ENCODE measurements around the gene GMNN.

The GMNN gene

GRCh38 chr6:24766680-24767462 is 7.9 kb upstream of the GMNN start:
- no peak overlapping the region for H3K27ac ChIP-seq (ENCODE audit: extremely low read depth, low read depth, low read length)
- no peaks in the 10 kb centered on the region for H3K4me1 ChIP-seq (ENCODE audit: control insufficient read depth, insufficient read depth, low read length)
- TF ChIP-seq ZNF654 (tag by site-specific recombination; IDR thresholded peaks at IDR 0.05; ENCODE audit: low read depth) (peak; percentile 70), ZNF549 (tag by site-specific recombination; IDR thresholded peaks at IDR 0.05) (no peak), SCRT1 (tag by site-specific recombination; IDR thresholded peaks at IDR 0.05; ENCODE audit: borderline replicate concordance) (no peak), ZNF501 (tag by site-specific recombination; IDR thresholded peaks at IDR 0.05) (no peak), ZNF26 (tag by site-specific recombination; IDR thresholded peaks at IDR 0.05) (no peak)
- TF ChIP-seq, protein P1, sequence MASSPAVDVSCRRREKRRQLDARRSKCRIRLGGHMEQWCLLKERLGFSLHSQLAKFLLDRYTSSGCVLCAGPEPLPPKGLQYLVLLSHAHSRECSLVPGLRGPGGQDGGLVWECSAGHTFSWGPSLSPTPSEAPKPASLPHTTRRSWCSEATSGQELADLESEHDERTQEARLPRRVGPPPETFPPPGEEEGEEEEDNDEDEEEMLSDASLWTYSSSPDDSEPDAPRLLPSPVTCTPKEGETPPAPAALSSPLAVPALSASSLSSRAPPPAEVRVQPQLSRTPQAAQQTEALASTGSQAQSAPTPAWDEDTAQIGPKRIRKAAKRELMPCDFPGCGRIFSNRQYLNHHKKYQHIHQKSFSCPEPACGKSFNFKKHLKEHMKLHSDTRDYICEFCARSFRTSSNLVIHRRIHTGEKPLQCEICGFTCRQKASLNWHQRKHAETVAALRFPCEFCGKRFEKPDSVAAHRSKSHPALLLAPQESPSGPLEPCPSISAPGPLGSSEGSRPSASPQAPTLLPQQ (tag by site-specific recombination; IDR thresholded peaks at IDR 0.05): no peak
- ChIA-PET POLR2A (no interaction called here), CTCF (interaction anchor here (0.7 to 2.9 kb wide), 12 partner anchors 9 to 341 kb away, joined by 3 to 15 read pairs (median 4); no protein-coding TSS in a partner anchor)
- no peak overlapping the region for H3K4me3 ChIP-seq (ENCODE audit: low read depth, low read length)
- H3K9me3 ChIP-seq (ENCODE audit: control insufficient read depth, insufficient read depth, low read depth, low read length): no peaks in the 10 kb centered on the region
- no peaks in the 10 kb centered on the region for H3K36me3 ChIP-seq (ENCODE audit: control insufficient read depth in 2 of 2, insufficient read depth in 1 of 2, low read length in 2 of 2)

DNA sequence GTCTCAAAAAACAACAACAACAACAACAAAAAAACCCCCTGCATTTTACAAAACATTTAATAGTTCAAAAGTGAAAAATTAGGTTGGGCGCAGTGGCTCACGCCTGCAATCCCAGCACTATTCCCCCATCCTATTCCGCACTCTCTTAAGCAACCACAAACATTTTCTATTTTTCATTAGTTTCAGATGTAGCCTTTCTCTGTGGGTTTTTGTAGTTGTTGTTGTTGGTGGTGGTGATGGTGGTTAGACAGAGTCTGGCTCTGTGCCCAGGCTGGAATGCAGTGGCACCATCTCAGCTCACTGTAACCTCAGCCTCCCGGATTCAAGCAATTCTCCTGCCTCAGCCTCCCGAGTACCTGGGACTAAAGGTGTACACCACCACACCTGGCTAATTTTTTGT is 6.4 kb upstream of the GMNN start:
- Histone ChIP-seq H3K27ac (ENCODE audit: extremely low read depth, low read depth, low read length) (no peak overlapping the region), H3K4me3 (ENCODE audit: low read depth, low read length) (no peak overlapping the region), H3K4me1 (ENCODE audit: control insufficient read depth, insufficient read depth, low read length) (no peaks in the 10 kb centered on the region), H3K36me3 (ENCODE audit: control insufficient read depth in 2 of 2, insufficient read depth in 1 of 2, low read length in 2 of 2) (no peaks in the 10 kb centered on the region), H3K9me3 (ENCODE audit: control insufficient read depth, insufficient read depth, low read depth, low read length) (no peaks in the 10 kb centered on the region)
- ChIA-PET CTCF (no interaction called here), POLR2A (no interaction called here)
- no peak for TF ChIP-seq ZNF560 (tag by site-specific recombination; IDR thresholded peaks at IDR 0.05; ENCODE audit: borderline replicate concordance)
- no peak for TF ChIP-seq ZNF2 (tag by site-specific recombination; IDR thresholded peaks at IDR 0.05)
- no peak for TF ChIP-seq ZNF501 (tag by site-specific recombination; IDR thresholded peaks at IDR 0.05)

- H3K27ac ChIP-seq (ENCODE audit: extremely low read depth, low read depth, low read length): peak overlapping the region; percentile 97
- ChIA-PET CTCF (interaction anchor here (0.5 to 1.5 kb wide), 4 partner anchors 9 to 316 kb away, joined by 3 to 6 read pairs (median 4); no protein-coding TSS in a partner anchor), POLR2A (interaction anchor here (1.0 to 2.7 kb wide), 10 partner anchors 9 to 1244 kb away, joined by 3 to 28 read pairs (median 5); partner anchors contain the start of genes ALDH5A1 and C6orf62)
- peaks cover 9 to 36% of the 10 kb centered on the region in 2 experiments for H3K36me3 ChIP-seq (ENCODE audit: control insufficient read depth in 2 of 2, insufficient read depth in 1 of 2, low read length in 2 of 2)
- peaks cover 11% of the 10 kb centered on the region for H3K4me1 ChIP-seq (ENCODE audit: control insufficient read depth, insufficient read depth, low read length)
- no peaks in the 10 kb centered on the region for H3K9me3 ChIP-seq (ENCODE audit: control insufficient read depth, insufficient read depth, low read depth, low read length)
- H3K4me3 ChIP-seq (ENCODE audit: low read depth, low read length): peak overlapping the region; percentile 81
- TF ChIP-seq ZNF302 (tag by site-specific recombination; IDR thresholded peaks at IDR 0.05; ENCODE audit: low read depth) (no peak), ZNF24 (tag by site-specific recombination; IDR thresholded peaks at IDR 0.05) (no peak), ZNF248 (tag by site-specific recombination; IDR thresholded peaks at IDR 0.05) (no peak), ZFP41 (tag by site-specific recombination; IDR thresholded peaks at IDR 0.05; ENCODE audit: borderline replicate concordance) (no peak), ZNF23 (tag by site-specific recombination; IDR thresholded peaks at IDR 0.05; ENCODE audit: borderline replicate concordance) (no peak), ZNF488 (tag by site-specific recombination; IDR thresholded peaks at IDR 0.05) (no peak), HOXC10 (CRISPR knock-in tag; IDR thresholded peaks at IDR 0.05) (peak; percentile 47; the same call in 1 of the 2 replicates), ZNF660 (tag by site-specific recombination; IDR thresholded peaks at IDR 0.05) (0 out of 2 replicates have a peak, but pooled peaks have one; percentile 5), ZNF146 (tag by site-specific recombination; IDR thresholded peaks at IDR 0.05) (no peak), ZNF223 (tag by site-specific recombination; IDR thresholded peaks at IDR 0.05) (no peak), ZNF549 (tag by site-specific recombination; IDR thresholded peaks at IDR 0.05) (no peak)
These were observed 852 bp downstream of the GMNN start for GRCh38 chr6:24775520-24776058.
